ENCODE measurements around the gene MRPS2. TPM values are rescaled to one million over a fixed set of nuclear protein-coding genes. Genes with fewer than 3 reads are reported as not detected.

MRPS2 gene
- total RNA-seq, 1 donor = 12.5 TPM

- Histone ChIP-seq H3K27me3 (ENCODE audit: insufficient read depth, low read length) (peaks cover 11% of the 10 kb centered on the region), H3K9me3 (ENCODE audit: low read depth, low read length) (no peaks in the 10 kb centered on the region), H3K4me1 (ENCODE audit: insufficient read depth, low read length) (peaks cover 15% of the 10 kb centered on the region), H3K4me3 (ENCODE audit: low read length) (no peak overlapping the region)
These were observed 23.7 kb upstream of the MRPS2 start for GRCh38 chr9:135476561-135477355.

- Histone ChIP-seq H3K9me3 (ENCODE audit: low read depth, low read length) (no peaks in the 10 kb centered on the region), H3K27me3 (ENCODE audit: insufficient read depth, low read length) (peaks cover 17% of the 10 kb centered on the region), H3K4me1 (ENCODE audit: insufficient read depth, low read length) (peaks cover 15% of the 10 kb centered on the region), H3K4me3 (ENCODE audit: low read length) (no peak overlapping the region)
These were observed 22.3 kb upstream of the MRPS2 start for GRCh38 chr9:135478191-135478590.

- no peaks in the 10 kb centered on the region for H3K9me3 ChIP-seq (ENCODE audit: low read depth, low read length)
- H3K4me1 ChIP-seq (ENCODE audit: insufficient read depth, low read length) = peaks cover 15% of the 10 kb centered on the region
- H3K27me3 ChIP-seq (ENCODE audit: insufficient read depth, low read length) = peaks cover 17% of the 10 kb centered on the region
- H3K4me3 ChIP-seq (ENCODE audit: low read length) = peak overlapping the region; percentile 10
These were observed 21.5 kb upstream of the MRPS2 start for GRCh38 chr9:135478829-135479468.

- Histone ChIP-seq H3K4me1 (ENCODE audit: insufficient read depth, low read length) (peaks cover 15% of the 10 kb centered on the region), H3K27me3 (ENCODE audit: insufficient read depth, low read length) (peaks cover 17% of the 10 kb centered on the region), H3K9me3 (ENCODE audit: low read depth, low read length) (no peaks in the 10 kb centered on the region), H3K4me3 (ENCODE audit: low read length) (peak within 1 kb of the TSS; percentile 45)
These were observed 20.9 kb upstream of the MRPS2 start, which contains the start of gene PPP1R26 for GRCh38 chr9:135479469-135480052. Gene PPP1R26, plus strand, starts transcription at chr9:135479782. Its CDS starts 4,729 bp downstream, at chr9:135484511.

GRCh38 chr9:135480071-135480939 lies 20.2 kb upstream of the MRPS2 start:
- peaks cover 15% of the 10 kb centered on the region for H3K4me1 ChIP-seq (ENCODE audit: insufficient read depth, low read length)
- peaks cover 17% of the 10 kb centered on the region for H3K27me3 ChIP-seq (ENCODE audit: insufficient read depth, low read length)
- peak overlapping the region; percentile 45 for H3K4me3 ChIP-seq (ENCODE audit: low read length)

GRCh38 chr9:135480940-135481310 lies 19.6 kb upstream of the MRPS2 start:
- H3K9me3 ChIP-seq (ENCODE audit: low read depth, low read length) = no peaks in the 10 kb centered on the region
- H3K4me3 ChIP-seq (ENCODE audit: low read length) = no peak overlapping the region
- H3K4me1 ChIP-seq (ENCODE audit: insufficient read depth, low read length) = peaks cover 15% of the 10 kb centered on the region
- peaks cover 17% of the 10 kb centered on the region for H3K27me3 ChIP-seq (ENCODE audit: insufficient read depth, low read length)

More at GRCh38 chr9:135480071-135480939, 20.2 kb upstream of the MRPS2 start:
- no peaks in the 10 kb centered on the region for H3K9me3 ChIP-seq (ENCODE audit: low read depth, low read length)

GRCh38 chr9:135482015-135482754 lies 18.3 kb upstream of the MRPS2 start:
- Histone ChIP-seq H3K4me3 (ENCODE audit: low read length) (no peak overlapping the region), H3K4me1 (ENCODE audit: insufficient read depth, low read length) (peaks cover 15% of the 10 kb centered on the region), H3K27me3 (ENCODE audit: insufficient read depth, low read length) (peaks cover 17% of the 10 kb centered on the region), H3K9me3 (ENCODE audit: low read depth, low read length) (no peaks in the 10 kb centered on the region)

GRCh38 chr9:135484460-135485277 lies 15.8 kb upstream of the MRPS2 start:
- Histone ChIP-seq H3K27me3 (ENCODE audit: insufficient read depth, low read length) (peaks cover 11% of the 10 kb centered on the region), H3K4me1 (ENCODE audit: insufficient read depth, low read length) (peaks cover 11% of the 10 kb centered on the region), H3K4me3 (ENCODE audit: low read length) (no peak overlapping the region), H3K9me3 (ENCODE audit: low read depth, low read length) (no peaks in the 10 kb centered on the region)

GRCh38 chr9:135485385-135485784 lies 15.1 kb upstream of the MRPS2 start:
- peaks cover 8% of the 10 kb centered on the region for H3K4me1 ChIP-seq (ENCODE audit: insufficient read depth, low read length)
- H3K9me3 ChIP-seq (ENCODE audit: low read depth, low read length) = no peaks in the 10 kb centered on the region
- peaks cover 11% of the 10 kb centered on the region for H3K27me3 ChIP-seq (ENCODE audit: insufficient read depth, low read length)
- H3K4me3 ChIP-seq (ENCODE audit: low read length) = no peak overlapping the region

- no peak overlapping the region for H3K4me3 ChIP-seq (ENCODE audit: low read length)
These were observed 14.7 kb upstream of the MRPS2 start for GRCh38 chr9:135485832-135486231.

GRCh38 chr9:135486267-135487065 lies 14.0 kb upstream of the MRPS2 start:
- Histone ChIP-seq H3K27me3 (ENCODE audit: insufficient read depth, low read length) (peaks cover 6% of the 10 kb centered on the region), H3K4me1 (ENCODE audit: insufficient read depth, low read length) (no peaks in the 10 kb centered on the region), H3K9me3 (ENCODE audit: low read depth, low read length) (no peaks in the 10 kb centered on the region), H3K4me3 (ENCODE audit: low read length) (no peak overlapping the region)

More at GRCh38 chr9:135485832-135486231, 14.7 kb upstream of the MRPS2 start:
- no peaks in the 10 kb centered on the region for H3K9me3 ChIP-seq (ENCODE audit: low read depth, low read length)
- peaks cover 4% of the 10 kb centered on the region for H3K4me1 ChIP-seq (ENCODE audit: insufficient read depth, low read length)
- H3K27me3 ChIP-seq (ENCODE audit: insufficient read depth, low read length) = peaks cover 9% of the 10 kb centered on the region

- Histone ChIP-seq H3K9me3 (ENCODE audit: low read depth, low read length) (no peaks in the 10 kb centered on the region), H3K27me3 (ENCODE audit: insufficient read depth, low read length) (no peaks in the 10 kb centered on the region), H3K4me3 (ENCODE audit: low read length) (no peak overlapping the region), H3K4me1 (ENCODE audit: insufficient read depth, low read length) (no peaks in the 10 kb centered on the region)
These were observed 13.0 kb upstream of the MRPS2 start for GRCh38 chr9:135487281-135488012.

All from mononuclear cell (primary cell).